NCI-H510A treated with DMSO at 0.1 percent for 48 hours (cell line): Measurements from ENCODE around the gene SREBF1.
"Not testable (repeated sequence)": the region's sequence is repeated elsewhere in the genome, so short reads cannot be mapped to it uniquely, and the experiment has no call there.

ENCODE experiments used
- DNase-seq: peaks from one replicate; lab custom pipeline; 2025; lab: John Stamatoyannopoulos, UW

Gene SREBF1

GRCh38 chr17:17812211-17813054 lies 24.4 kb downstream of the SREBF1 start:
- DNase-seq, result no peak

- DNase-seq, result peak; percentile 70
Observed at GRCh38 chr17:17811381-17812210, 25.2 kb downstream of the SREBF1 start.

DNA sequence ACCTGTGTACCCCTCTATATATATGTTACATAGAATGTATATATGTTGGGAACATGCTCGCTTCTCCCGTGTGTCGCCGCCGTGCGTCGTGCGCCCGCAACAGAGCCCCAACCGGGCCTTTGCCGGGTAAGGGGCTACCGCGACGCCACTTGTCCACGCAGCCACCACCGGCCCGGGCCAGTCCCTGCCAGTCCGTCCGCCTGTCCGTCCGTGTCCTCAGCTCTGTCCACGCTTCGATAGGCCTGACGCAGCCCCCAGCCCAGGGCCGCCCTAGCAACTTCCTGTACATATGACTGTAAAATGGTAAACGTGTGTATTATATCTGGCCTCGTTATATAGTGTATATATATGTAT lies 25.9 kb downstream of the SREBF1 start:
- no peak for DNase-seq

GRCh38 chr17:17810084-17810894 lies 26.5 kb downstream of the SREBF1 start:
- DNase-seq, result no peak

GRCh38 chr17:17809531-17810083 lies 27.2 kb downstream of the SREBF1 start:
- no peak for DNase-seq

GRCh38 chr17:17808706-17809432 lies 27.9 kb downstream of the SREBF1 start:
- DNase-seq, result no peak

DNA sequence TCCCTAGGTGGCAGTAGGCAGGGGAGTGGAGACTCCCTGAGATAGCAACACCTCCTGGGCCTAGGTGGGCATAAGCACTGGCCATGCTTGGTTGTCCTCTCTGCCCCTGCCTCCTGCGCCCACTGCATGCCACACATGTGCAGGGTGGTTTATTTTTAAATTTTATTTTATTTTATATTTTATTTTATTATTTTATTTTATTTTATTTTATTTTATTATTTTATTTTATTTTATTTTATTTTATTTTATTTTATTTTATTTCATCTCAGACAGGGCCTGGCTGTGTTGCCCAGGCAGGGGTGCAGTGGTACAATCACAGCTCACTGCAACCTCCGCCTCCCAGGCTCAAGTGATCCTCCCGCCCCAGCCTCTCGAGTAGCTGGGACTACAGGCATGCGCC lies 28.6 kb downstream of the SREBF1 start:
- not testable (repeated sequence) for DNase-seq

- no peak for DNase-seq
Observed at GRCh38 chr17:17807440-17807839, 29.3 kb downstream of the SREBF1 start.

DNA sequence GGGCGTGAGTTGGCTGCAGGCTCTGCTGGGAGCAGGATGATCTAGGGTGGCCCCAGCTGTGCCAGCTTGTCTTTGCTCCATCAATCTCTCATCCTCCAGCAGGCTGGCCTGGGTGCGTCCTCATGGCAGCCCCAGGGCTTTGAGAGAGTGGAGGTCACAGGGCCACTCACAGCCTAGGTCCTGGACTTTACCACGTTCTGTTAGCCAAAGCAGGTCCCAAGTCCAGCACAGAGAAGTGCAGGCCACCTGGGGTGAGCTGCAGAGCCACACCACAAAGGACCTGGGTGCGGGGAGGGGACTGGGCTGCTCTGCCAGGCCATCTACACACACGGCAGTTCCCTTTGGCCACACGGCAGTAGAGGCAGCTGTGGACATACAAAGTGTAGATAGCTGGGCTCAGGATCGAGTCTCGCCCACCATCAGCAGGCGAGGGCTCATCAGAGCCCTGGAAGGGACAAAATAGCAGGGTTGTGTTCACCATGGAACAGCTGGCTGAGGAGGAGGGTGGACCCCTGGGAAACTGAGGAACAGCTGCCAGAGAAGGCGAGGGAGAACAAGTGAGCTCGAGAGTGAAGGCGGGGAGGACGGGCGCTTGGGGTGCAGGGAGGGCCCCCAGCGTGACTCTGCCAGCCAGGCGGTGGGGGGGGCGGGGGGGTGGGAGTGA lies 30.0 kb downstream of the SREBF1 start:
- DNase-seq, result no peak

GRCh38 chr17:17806035-17806434 lies 30.8 kb downstream of the SREBF1 start:
- DNase-seq, result no peak

DNA sequence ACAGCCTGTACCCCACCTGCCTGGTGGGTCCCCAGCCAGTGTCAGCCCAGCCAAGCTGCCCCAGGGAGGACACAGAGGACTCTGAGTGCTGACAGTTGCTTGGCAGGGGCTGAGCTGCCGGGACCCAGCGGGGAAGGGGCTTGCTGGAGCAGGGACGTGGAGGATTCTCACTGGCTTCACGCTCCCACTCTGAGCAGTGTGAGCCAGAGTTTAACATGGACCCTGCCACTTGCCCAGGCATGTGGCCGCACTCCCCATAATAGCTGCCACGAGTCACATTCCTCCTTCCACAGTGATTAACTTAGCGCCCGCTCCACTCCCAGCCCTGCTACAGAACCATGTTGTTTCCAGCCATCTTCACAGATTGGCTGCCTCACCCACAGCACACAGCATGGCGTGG lies 31.2 kb downstream of the SREBF1 start:
- DNase-seq, result no peak

- DNase-seq, result no peak
Observed at GRCh38 chr17:17804007-17804406, 32.8 kb downstream of the SREBF1 start.

DNA sequence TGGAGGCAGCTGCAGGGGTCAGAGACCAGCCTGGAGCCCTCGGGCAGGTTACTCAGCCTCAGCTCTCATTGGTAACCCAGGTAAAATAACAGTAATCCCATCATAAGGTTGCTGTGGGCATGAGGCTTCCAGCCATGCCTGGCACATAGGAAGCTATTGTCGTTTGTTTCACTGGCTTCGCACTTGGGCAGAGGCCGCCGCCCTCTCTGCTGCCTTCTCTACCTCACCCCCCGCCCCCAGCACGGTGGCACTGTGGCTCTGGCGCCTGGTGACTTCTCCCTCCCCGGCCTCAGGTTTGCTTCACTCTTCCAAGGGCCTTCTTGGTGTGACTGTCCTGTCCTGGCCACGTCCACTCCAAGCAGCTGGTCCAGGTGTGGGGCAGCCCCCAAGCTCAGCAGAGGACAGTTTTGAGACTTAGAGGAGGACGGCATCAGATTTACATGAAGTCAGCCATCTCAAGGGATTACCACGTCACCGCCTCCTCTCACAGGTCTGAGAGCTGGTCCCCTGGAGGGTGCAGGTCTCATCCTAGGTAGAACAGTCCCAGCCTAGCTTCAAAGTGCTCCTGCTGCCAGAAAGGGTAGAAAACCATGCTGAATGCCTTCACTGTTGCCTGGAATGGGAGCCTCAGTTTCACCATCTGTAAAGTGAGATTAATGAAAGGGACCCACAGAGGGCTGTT lies 34.8 kb downstream of the SREBF1 start:
- DNase-seq, result no peak

DNA sequence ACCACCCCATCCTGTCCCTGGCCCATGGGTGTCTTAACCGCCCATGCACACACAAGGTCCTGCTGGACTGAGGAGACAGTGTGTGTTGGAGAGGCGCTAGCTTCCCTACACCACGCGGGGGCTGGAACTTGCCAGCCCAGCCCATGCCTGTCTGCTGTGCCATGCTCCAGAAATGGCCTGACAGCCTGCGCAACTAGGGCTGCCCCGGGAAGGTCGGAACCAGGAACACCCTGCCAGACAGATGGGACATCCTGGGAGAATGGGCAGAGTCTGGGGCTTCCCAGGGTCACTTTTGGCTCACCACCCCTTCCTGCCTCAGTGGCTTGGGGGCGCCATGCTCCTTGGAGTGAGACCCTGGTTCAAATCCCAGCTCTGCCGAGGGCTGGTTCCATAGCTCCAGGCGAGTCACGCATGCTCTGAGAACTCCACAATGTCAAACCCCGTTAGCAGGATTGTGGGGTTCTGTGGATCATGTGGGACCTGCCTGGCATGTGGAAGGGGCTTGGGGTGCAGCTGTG lies 36.2 kb downstream of the SREBF1 start:
- DNase-seq, result no peak

- DNase-seq, result no peak
Observed at GRCh38 chr17:17798573-17799255, 38.1 kb downstream of the SREBF1 start.

- DNase-seq, result no peak
Observed at GRCh38 chr17:17798010-17798556, 38.7 kb downstream of the SREBF1 start.

DNA sequence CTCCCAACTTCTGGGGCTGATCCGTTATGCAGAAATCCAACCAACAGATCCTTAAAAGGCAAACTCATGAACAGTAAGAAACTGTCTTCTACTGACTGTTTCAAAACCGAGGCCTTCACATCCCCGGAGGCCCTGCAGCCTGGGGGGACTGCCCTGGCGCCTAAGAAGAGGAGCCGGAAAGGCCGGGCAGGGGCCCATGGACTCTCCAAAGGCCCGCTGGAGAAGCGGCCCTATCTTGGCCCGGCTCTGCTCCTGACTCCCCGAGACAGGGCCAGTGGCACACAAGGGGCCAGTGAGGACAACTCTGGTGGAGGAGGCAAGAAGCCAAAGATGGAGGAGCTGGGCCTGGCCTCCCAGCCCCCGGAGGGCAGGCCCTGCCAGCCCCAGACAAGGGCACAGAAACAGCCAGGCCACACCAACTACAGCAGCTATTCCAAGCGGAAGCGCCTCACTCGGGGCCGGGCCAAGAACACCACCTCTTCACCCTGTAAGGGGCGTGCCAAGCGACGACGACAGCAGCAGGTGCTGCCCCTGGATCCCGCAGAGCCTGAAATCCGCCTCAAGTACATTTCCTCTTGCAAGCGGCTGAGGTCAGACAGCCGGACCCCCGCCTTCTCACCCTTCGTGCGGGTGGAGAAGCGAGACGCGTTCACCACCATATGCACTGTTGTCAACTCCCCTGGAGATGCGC lies 39.5 kb downstream of the SREBF1 start:
- no peak for DNase-seq

DNA sequence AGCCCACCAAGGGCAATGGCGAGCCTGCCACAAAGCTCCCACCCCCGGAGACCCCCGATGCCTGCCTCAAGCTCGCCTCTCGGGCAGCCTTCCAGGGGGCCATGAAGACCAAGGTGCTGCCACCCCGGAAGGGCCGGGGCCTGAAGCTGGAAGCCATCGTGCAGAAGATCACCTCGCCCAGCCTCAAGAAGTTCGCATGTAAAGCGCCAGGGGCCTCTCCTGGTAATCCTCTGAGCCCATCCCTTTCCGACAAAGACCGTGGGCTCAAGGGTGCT lies 40.1 kb downstream of the SREBF1 start:
- DNase-seq, result no peak
